ENCODE results near the gene ADIPOQ. TPM values are rescaled to one million over a fixed set of nuclear protein-coding genes. Genes with fewer than 3 reads are reported as not detected.
"Not testable (repeated sequence)": the region's sequence is repeated elsewhere in the genome, so short reads cannot be mapped to it uniquely, and the experiment has no call there.

ADIPOQ gene
- total RNA-seq, 2 donors from 2014 or later = not detected

GRCh38 chr3:186880406-186880805 is 37.9 kb downstream of the ADIPOQ start:
- Mint-ChIP-seq H3K9me3 (no peaks in the 10 kb centered on the region), H3K36me3 (peaks cover 0 to 12% of the 10 kb centered on the region in 2 donors), H3K27ac (peak overlapping the region; percentile 79 to 91)
- ATAC-seq (peak; percentile 19 to 40), DNase-seq (ENCODE audit: low spot score in 2 of 2) (no peak)

GRCh38 chr3:186882150-186882524 is 39.6 kb downstream of the ADIPOQ start:
- Mint-ChIP-seq H3K36me3 (peaks cover 0 to 12% of the 10 kb centered on the region in 2 donors), H3K27ac (peak overlapping the region; percentile 91 to 98), H3K9me3 (no peaks in the 10 kb centered on the region)
- no peak for DNase-seq (ENCODE audit: low spot score in 2 of 2)
- peak; percentile 45 to 65 for ATAC-seq

GRCh38 chr3:186882881-186883685 is 40.6 kb downstream of the ADIPOQ start:
- peak overlapping the region; percentile 76 to 91 for H3K27ac Mint-ChIP-seq
- no peaks in the 10 kb centered on the region for H3K9me3 Mint-ChIP-seq

DNA sequence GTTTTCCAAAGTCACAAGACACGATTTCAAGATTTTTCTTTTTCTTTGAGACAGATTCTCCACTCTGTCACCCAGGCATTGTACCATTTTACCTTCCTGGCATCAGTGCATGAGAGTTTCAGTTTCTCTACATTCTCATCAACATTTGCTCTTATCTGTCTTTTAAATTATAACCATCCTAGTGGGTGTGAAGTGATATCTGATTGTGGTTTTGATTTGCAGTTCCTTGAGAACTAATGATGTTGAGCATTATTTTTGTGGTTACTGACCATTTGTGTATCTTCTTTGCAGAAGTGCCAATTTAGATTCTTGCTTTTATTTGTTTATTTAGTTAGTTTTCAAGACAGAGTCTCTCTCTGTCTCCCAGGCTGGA is 41.2 kb downstream of the ADIPOQ start:
- ATAC-seq (no peak), DNase-seq (ENCODE audit: low spot score in 2 of 2) (no peak)
- Mint-ChIP-seq H3K9me3 (no peaks in the 10 kb centered on the region), H3K36me3 (peaks cover 0 to 12% of the 10 kb centered on the region in 2 donors), H3K27ac (peak overlapping the region; percentile 76 to 91)

More at GRCh38 chr3:186882881-186883685, 40.6 kb downstream of the ADIPOQ start:
- DNase-seq (ENCODE audit: low spot score in 2 of 2) (peak; percentile 43 to 65), ATAC-seq (peak; percentile 94 to 95)
- H3K36me3 Mint-ChIP-seq = peaks cover 0 to 12% of the 10 kb centered on the region in 2 donors

DNA sequence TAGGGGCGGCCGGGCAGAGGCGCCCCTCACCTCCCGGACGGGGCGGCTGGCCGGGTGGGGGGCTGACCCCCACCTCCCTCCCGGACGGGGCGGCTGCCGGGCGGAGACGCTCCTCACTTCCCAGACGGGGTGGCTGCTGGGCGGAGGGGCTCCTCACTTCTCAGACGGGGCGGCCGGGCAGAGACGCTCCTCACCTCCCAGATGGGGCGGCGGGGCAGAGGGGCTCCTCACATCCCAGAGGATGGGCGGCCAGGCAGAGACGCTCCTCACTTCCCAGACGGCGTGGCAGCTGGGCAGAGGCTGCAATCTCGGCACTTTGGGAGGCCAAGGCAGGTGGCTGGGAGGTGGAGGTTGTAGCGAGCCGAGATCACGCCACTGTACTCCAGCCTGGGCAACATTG is 42.4 kb downstream of the ADIPOQ start:
- ATAC-seq; H3K9me3 Mint-ChIP-seq; H3K36me3 Mint-ChIP-seq; DNase-seq (ENCODE audit: low spot score in 2 of 2); H3K27ac Mint-ChIP-seq: not testable (repeated sequence)

DNA sequence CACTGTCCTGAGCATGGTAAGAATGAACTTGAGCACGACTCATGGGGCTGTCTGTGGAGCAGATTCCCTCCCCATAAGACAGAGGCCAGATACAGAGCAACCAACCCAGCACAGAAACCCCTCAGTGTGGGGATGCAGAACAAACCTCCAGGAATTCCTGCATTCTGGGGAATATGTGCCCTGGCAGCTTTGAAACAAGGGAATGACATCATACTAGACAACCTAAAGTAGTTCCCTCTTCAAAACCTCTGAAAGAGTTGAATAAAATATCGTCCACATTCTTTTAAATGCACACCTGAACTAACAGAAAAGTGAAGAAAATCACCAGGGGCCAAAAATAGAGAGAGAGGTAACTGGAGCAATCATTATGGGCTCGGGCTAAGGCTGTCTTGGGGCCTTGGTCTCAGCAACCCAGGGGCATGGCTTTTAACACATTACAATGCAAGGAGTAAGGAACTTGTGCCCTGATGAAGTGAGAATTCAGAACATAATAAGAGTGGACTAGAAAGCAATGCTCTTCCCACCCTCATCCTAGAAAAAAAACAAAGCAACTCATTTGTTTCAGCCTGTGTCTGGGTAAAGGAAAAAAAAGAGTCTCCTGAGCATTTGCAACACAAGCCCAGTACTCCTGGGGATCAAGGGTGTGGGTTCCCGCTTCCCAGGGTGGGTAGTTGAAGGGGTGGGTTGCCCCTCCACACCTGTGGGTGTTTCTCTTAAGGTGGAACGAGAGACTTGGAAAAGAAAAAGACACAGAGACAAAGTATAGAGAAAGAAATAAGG is 43.9 kb downstream of the ADIPOQ start:
- Mint-ChIP-seq H3K36me3 (no peaks in the 10 kb centered on the region), H3K9me3 (peaks cover 0 to 3% of the 10 kb centered on the region in 2 donors), H3K27ac (no peak overlapping the region)
- DNase-seq (ENCODE audit: low spot score in 2 of 2) (no peak), ATAC-seq (no peak)

- H3K36me3 Mint-ChIP-seq; ATAC-seq; H3K9me3 Mint-ChIP-seq; H3K27ac Mint-ChIP-seq; DNase-seq (ENCODE audit: low spot score in 2 of 2): not testable (repeated sequence)
These were observed 45.0 kb downstream of the ADIPOQ start for GRCh38 chr3:186887507-186887938.

- Mint-ChIP-seq H3K27ac (no peak overlapping the region), H3K36me3 (no peaks in the 10 kb centered on the region)
These were observed 46.1 kb downstream of the ADIPOQ start for GRCh38 chr3:186888569-186888968.

DNA sequence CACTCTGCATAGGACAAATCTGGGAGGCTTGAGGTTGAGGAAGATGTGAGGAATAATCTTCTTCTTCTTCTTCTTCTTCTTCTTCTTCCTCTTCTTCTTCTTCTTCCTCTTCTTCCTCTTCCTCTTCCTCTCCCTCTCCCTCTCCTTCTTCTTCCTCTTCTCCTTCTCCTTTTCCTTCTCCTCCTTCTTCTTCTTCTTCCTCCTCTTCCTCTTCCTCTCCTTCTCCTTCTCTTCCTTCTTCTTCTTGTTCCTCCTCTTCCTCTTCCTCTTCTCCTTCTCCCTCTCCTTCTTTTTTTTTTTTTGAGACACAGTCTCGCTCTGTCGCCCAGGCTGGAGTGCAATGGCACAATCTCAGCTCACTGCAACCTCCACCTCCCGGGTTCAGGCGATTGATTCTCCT is 47.2 kb downstream of the ADIPOQ start:
- H3K9me3 Mint-ChIP-seq; ATAC-seq; H3K36me3 Mint-ChIP-seq; H3K27ac Mint-ChIP-seq; DNase-seq (ENCODE audit: low spot score in 2 of 2): not testable (repeated sequence)

More at GRCh38 chr3:186888569-186888968, 46.1 kb downstream of the ADIPOQ start:
- peaks cover 0 to 3% of the 10 kb centered on the region in 2 donors for H3K9me3 Mint-ChIP-seq
- ATAC-seq (no peak), DNase-seq (ENCODE audit: low spot score in 2 of 2) (no peak)

DNA sequence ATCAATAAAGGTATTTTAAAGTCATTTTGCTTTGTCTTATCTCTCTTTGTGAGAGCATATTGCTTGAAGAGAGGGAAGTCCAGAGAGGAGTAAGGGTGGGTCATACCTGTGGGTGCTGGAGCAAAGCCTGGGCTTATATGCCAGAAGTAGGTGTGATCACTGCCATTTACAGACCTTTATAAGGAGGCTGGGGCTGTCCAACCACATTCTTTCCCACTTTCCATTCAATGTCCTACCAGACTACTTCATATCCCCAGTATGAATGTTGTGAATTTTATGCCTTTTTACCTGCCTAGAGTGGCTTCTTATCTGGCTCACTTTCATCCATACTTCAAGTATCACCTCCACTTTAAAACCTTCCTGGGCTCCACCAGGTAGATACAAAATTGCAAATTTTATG is 48.4 kb downstream of the ADIPOQ start:
- Mint-ChIP-seq H3K27ac (no peak overlapping the region), H3K36me3 (no peaks in the 10 kb centered on the region), H3K9me3 (peaks cover 0 to 3% of the 10 kb centered on the region in 2 donors)
- DNase-seq (ENCODE audit: low spot score in 2 of 2) (no peak), ATAC-seq (no peak)

- ATAC-seq; H3K36me3 Mint-ChIP-seq; DNase-seq (ENCODE audit: low spot score in 2 of 2); H3K27ac Mint-ChIP-seq; H3K9me3 Mint-ChIP-seq: not testable (repeated sequence)
These were observed 50.6 kb downstream of the ADIPOQ start for GRCh38 chr3:186893071-186893470.

DNA sequence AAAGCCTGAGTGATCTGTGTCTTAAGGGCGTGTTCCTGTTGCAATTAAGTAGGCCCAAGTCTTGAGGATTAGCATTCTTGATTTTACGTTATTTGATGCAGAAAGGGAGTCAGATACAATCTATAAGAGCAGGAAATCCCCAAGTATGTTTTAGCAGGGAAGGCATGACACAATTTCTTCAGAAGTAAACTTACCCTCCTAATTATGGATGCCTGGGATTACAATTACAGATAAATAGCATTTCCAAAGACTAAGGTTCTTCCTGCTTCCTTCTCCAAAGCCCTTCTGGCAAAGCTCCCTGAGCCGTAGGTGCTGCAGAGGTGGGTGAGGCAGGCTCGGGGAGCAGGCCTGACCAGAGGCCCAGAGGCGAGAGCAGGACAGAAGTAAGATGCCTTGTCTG is 52.9 kb downstream of the ADIPOQ start:
- H3K27ac Mint-ChIP-seq = no peak overlapping the region
- H3K36me3 Mint-ChIP-seq = no peaks in the 10 kb centered on the region
- peaks cover 0 to 5% of the 10 kb centered on the region in 2 donors for H3K9me3 Mint-ChIP-seq
- no peak for DNase-seq (ENCODE audit: low spot score in 2 of 2)
- no peak for ATAC-seq

DNA sequence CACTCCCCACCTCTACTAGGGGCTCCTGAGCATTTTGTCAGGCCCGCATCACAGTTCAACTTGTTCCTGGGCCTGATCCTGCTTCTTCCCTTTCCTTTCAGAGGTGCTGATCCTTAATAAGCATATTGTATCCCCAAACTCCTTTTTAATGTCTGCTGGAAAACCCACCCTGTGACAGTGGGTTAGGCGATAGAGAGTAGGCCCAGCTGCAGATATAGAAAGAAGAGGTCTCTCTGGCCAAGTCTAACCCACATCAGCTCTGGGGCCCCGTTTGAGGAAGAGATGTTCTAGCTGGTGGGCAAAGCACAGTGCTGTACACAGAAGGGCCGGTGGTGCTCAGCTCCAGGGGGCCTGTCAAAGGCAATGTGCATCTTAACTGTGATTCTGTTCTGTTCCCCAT is 53.5 kb downstream of the ADIPOQ start:
- Mint-ChIP-seq H3K27ac (no peak overlapping the region), H3K36me3 (no peaks in the 10 kb centered on the region), H3K9me3 (peaks cover 0 to 5% of the 10 kb centered on the region in 2 donors)
- DNase-seq (ENCODE audit: low spot score in 2 of 2) = no peak
- no peak for ATAC-seq

- H3K36me3 Mint-ChIP-seq = no peaks in the 10 kb centered on the region
- H3K9me3 Mint-ChIP-seq = peaks cover 0 to 5% of the 10 kb centered on the region in 2 donors
- ATAC-seq (no peak), DNase-seq (ENCODE audit: low spot score in 2 of 2) (no peak)
- no peak overlapping the region for H3K27ac Mint-ChIP-seq
These were observed 54.4 kb downstream of the ADIPOQ start for GRCh38 chr3:186896875-186897274.

DNA sequence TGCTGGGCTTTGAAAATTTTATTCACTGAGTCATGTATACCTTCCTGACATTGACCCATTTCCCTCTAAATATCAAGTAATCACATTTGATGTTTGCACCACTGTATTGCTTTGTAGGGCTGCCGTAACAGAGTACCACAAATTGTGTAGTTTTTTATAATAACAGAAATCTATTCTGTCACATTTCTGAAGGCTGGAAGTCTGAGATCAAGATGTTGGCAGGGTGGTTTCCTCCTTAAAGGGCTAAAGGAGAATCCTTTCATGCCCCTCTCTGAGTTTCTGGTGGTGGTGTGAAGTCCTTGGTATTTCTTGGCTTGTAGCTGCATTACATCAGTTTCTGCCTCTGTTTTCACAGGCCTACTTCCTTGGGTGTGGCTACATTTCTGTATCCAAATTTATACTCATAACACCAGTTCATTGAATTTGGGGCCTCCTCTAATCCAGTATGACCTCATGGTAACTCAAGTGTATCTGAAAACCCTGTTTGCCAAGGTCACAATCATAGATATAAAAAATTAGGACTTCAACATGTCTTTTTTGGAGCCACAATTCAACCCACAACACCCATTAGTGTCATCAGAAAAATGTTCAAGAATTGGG is 58.7 kb downstream of the ADIPOQ start:
- no peak for DNase-seq (ENCODE audit: low spot score in 2 of 2)
- ATAC-seq = peak; percentile 24 to 46
- Mint-ChIP-seq H3K36me3 (peaks cover 16 to 28% of the 10 kb centered on the region in 2 donors), H3K9me3 (peaks cover 10 to 15% of the 10 kb centered on the region in 2 donors), H3K27ac (no peak overlapping the region)

DNA sequence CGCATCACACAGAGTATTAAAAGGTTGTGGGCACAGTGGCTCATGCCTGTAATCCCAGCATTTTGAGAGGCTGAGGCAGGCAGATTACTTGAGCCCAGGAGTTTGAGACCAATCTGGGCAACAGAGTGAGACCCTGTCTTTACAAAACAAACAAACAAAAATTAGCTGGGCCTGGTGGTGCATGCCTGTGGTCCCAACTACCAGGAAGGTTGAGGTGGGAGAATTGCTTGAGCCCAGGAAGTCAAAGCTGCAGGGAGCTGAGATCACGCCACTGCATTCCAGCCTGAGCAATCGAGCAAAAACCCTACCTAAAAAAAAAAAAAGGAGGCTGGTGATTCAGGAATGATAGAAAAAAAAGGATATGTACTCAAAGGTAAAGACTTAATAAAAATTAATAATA is 59.6 kb downstream of the ADIPOQ start:
- no peak overlapping the region for H3K27ac Mint-ChIP-seq
- peaks cover 26 to 37% of the 10 kb centered on the region in 2 donors for H3K36me3 Mint-ChIP-seq
- peaks cover 18 to 22% of the 10 kb centered on the region in 2 donors for H3K9me3 Mint-ChIP-seq
- DNase-seq (ENCODE audit: low spot score in 2 of 2) (no peak), ATAC-seq (no peak)

- Mint-ChIP-seq H3K36me3 (peaks cover 31 to 43% of the 10 kb centered on the region in 2 donors), H3K27ac (no peak overlapping the region), H3K9me3 (peaks cover 23 to 24% of the 10 kb centered on the region in 2 donors)
- ATAC-seq (no peak), DNase-seq (ENCODE audit: low spot score in 2 of 2) (no peak)
These were observed 60.2 kb downstream of the ADIPOQ start for GRCh38 chr3:186902713-186903112.
